NCI-H1930 (cell line): ENCODE measurements around the gene UPK1B.

Source experiments
- DNase-seq, 2 experiments: peaks; one replicate each; lab custom pipeline; 2025; lab: John Stamatoyannopoulos, UW

The UPK1B gene

GRCh38 chr3:119176778-119177177, 3.4 kb downstream of the UPK1B start:
- DNase-seq: no peak

DNA sequence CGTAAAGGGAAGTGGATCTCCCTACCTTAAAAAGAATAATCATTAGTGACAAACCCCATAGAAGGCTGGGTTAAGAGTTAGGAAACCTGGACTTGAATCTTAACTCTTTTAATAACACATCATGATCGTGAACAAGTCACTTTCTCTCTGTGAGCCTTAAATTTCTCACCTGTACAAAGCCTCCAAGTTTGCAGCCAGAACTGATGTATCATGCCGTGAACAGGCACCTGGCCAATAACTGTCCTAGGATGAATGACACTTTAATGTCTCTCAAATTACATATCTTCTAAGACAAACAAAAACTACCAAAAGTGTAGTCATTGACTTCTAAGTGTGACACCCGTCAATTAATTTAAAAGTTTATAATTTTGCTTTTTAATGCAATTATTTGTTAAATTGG, 3.9 kb downstream of the UPK1B start:
- DNase-seq: no peak

DNA sequence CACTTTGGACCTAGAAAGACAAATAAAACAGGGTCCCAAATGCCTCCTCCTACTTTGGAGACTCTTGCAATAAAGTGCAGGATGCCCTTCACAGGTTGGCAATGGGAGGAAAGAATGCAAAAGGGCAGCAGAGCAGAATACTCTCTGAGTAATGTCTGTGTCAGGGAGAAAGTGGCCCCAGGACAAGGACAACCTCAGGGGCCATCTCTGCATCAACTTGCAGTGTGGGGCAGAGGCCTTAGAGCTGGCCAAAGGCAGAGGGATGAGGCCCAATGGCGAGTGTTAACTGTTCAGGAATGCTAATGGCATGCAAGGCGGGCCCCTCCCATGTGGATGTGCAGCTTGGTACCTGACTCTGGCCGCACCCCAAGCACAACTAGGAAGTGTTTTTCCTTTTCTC, 8.4 kb downstream of the UPK1B start:
- DNase-seq: no peak

DNA sequence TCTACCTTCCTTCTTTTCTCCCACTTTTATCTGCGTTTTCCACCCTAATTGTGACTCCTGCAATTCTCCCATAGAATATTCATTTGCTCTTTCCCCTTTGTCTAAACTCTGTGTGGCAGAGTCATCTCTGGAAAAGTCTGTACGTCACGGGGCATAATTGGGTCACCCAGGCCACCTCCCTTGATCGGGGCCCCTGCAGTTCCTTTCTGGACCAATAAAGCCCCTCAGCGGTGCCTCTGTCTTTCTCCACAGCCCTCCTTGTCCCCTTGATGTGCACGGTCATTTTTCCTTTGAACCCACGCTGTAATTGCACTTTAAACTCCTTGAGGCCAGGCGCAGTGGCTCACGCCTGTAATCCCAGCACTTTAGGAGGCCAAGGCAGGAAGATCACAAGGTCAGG, 10.7 kb downstream of the UPK1B start:
- DNase-seq: no peak

- no peak for DNase-seq
These were observed 11.6 kb downstream of the UPK1B start for GRCh38 chr3:119184796-119185570.

- DNase-seq: no peak
These were observed 13.9 kb downstream of the UPK1B start for GRCh38 chr3:119187266-119187665.

DNA sequence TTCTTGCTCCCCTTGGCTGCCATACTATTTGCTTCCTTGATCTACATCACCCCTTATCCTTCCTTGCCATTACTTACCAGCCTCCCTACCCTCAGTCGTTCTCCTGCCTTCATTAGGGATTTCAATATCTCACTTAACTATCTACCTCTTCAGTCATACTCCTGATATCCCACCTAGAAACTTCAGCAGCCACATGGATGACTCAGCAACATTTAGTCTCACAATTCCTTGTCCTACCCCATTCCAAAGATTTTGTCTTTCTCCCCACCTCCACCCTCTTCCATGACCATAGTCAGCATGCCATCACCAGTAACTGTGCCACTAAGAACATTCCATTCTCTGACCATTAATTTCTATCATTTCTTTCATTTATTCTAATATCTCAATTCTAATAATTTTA, 18.4 kb downstream of the UPK1B start:
- DNase-seq: no peak

GRCh38 chr3:119194237-119195150, 21.1 kb downstream of the UPK1B start:
- DNase-seq: no peak

DNA sequence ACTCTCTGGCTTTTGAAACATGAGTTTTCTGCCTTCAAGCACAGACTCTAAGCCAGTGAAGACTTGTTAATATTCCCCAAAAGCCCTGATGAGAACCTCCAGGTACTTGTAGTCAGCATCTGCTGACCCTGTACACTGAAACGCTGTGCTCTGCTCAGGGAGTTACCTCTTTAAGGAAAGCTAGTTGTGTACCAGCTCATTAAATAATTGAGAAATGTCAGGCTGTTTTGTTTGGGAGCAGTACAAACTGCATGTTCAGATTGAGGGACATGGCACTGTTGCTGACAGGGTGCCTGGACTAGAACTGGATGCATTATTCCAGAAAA, 21.7 kb downstream of the UPK1B start:
- DNase-seq: no peak

DNA sequence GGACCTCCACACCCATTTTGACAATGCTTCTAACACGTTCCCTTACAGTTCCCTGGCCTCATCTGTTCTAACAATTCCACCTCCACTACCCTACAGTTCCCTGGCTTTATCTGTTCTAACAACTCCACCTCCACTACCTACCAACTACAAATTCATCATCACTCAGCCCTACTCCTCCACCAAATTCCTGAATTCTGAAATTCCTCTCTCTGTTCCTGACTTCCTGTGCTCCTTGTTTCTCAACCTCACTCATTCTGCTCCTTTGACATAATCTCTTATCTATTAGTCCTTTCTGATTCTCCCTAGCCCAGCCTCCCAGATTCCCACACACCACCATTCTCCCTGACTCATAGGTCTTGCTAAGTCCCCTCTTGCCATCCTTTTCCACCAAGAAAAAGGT, 22.5 kb downstream of the UPK1B start:
- no peak for DNase-seq

- no peak for DNase-seq
These were observed 31.8 kb downstream of the UPK1B start for GRCh38 chr3:119205209-119205608.

DNA sequence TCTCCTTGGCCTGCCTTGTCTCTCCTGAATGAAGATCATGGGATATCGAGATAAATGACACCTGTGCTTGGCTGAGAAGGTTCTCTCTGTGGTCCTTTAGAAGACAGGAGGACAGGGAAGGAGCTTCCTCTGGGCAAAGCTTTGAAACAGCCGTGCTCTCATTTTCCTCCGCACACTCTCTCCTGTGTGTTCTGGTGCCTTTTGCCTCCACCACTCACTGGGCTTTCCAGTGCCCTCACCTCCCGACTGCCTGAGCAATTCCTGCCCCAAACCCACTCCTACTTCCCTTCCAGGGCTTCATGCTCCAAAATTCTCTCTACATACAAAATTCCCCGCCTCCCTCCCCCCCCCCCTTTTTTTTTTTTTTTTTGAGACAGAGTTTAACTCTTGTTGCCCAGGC, 32.3 kb downstream of the UPK1B start:
- no peak for DNase-seq

DNA sequence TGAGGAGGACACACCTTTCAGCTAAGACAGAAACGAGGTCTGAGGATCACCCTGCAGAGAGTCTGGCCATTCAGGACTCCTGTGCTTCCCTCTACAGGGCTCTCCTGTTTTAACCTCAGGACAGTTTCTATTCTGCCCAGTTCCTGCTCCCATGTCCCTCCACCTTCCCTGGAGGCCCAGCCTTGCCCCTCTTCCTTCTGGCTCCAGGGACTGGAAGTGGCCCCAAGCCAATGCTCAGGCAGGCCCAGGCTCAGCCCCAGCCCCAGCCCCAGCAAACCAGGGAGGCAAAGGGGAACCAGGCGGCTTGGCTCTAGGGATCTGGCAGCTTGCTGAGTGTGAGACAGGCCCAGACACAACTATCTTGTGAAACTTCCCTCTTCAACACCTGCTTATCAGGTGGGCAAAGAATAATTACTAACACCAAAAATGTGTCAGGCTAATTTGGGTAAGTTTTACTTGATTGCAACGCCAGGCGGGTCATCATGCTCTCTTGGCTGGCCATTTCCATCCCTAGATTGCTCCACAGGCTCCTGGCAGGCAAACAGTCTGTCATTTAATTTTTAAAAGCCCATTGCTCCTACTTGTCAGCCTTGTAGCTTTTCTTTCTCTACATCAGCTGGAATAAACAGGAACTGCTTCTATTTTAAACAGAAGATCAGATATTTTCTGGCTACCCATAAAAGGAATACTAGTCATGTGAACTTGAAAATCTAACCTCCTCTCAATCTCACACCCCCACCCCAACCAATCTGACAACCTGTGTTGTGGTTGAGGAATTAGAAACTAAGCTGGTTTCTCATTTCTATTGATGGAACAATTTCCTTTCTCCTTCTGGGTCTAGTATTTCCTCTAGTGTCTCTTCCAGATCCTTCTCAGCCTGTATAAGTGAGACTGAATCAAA, 33.5 kb downstream of the UPK1B start:
- no peak for DNase-seq

DNA sequence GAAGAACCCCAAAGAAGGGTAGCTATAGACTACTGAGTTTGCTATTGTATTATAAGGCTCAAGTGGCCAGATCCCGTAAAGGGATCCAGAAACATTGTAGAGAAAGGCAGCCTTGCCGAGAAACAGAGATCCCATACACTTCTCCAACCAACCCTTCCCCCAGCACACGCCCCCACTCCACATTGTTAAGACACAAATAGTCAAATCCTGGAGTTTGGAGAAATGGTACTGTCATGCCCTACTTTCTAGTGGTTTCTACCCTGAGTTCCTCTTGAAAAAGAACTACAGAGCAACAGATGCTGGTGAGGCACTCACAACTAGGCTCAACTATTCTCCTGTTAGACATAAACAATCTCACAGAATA, 34.1 kb downstream of the UPK1B start:
- no peak for DNase-seq

- DNase-seq: no peak
These were observed 37.8 kb downstream of the UPK1B start for GRCh38 chr3:119211193-119211592.

DNA sequence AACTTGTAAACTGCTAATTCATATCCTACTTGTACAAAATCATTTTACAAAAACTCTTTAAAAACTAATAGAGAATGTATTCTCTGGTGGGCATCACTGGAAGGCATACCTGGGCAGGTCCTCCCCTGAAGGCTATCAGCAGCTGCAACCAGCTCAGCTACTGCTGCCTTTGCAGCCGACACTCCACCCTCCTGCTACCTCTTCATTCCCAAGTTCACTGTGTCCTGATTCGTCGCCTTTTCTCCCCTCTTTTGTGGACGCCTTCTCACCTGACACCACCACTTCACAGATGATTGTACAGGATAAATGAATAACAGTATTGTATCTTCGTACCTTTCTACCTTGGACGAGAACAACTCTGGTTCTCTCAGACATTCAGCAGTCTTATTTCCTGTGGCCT, 38.4 kb downstream of the UPK1B start:
- DNase-seq: no peak

- DNase-seq: no peak
These were observed 45.7 kb downstream of the UPK1B start for GRCh38 chr3:119219069-119219468.

GRCh38 chr3:119220198-119220597, 46.8 kb downstream of the UPK1B start:
- DNase-seq: no peak

GRCh38 chr3:119220970-119221667, 47.7 kb downstream of the UPK1B start:
- DNase-seq: no peak

DNA sequence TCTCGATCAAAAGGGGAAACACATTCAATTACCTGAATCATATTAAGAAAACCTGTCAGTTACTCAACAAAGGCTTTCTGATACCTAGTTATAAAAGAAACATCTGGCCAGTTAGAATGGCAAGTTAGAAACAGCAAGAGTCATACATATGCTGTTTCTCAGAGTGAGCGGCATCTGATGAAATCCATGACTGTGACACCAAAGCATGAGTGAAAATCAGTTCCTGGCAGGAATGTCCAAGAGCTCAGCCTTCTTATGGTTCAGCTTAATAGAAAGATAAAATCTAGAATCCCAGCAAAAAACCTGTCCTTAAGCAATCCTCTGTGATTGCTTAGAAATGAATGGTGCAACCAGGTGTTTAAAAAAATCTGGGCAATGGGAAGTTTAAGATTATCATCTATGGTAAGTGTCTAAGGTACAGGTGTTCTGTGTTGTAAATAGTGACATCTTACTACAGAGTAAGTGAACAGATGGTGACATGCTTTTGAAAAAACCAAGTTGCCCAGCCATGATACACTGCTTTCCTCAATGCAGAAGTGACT, 48.5 kb downstream of the UPK1B start:
- no peak for DNase-seq

GRCh38 chr3:119222391-119222790, 49.0 kb downstream of the UPK1B start:
- no peak for DNase-seq

DNA sequence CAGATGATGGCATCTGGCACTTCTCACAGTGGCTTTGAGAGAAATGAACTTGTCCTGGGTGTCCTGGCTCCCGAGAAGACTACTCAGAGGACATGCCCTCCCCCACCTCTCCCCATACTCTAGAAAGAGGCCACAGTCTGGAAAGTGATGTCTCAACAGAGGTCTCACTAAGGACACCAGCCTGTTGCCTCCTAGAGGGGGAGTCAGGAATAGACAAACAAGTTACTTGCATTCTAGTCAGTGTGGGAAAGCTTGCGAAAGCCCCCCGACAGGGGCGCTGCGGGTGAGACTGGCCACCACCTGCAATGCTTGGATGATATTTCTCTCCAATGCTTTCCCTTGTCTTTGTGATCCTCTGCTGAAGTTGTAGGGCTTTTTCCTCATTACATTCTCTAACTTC, 50.1 kb downstream of the UPK1B start:
- DNase-seq: no peak
